Measurements from ENCODE around the gene LIMK1.
"Not testable (repeated sequence)": the region's sequence is repeated elsewhere in the genome, so short reads cannot be mapped to it uniquely, and the experiment has no call there.

The LIMK1 gene

DNA sequence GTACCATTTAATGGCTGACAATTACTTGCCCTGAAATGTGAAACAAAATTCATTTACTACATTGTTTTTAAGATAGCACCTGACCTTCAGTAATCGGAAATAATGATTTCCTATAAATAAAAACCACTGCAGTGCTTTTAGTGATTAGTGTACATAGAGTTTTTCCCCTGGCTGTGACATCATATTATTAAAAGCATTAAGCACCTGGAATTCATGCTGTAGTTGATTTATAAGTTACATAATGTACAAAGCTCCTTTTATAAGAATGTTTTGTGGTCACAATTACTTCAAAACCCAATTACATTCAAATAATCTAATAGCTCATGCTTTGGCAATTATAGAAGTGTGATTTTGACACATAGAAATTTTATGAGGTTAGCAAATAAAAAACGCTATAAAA is 46.3 kb downstream of the LIMK1 start:
- peak; percentile 81 for DNase-seq

DNA sequence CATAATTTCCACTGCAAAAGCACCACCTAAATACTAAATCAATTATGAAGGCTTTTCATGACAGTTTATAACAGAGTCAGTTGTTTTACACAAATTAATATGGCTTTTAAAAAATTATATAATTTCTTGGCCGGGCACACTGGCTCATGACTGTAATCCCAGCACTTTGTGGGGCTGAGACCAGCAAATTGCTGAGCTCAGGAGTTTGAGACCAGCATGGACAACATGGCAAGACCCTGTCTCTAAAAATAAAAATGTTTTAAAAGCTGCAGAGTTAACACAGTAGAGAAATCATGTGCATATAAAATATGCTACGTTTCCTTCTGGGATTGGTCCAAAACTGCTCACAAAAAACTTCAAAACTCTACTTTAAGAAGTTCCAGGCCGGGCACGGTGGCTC is 46.9 kb downstream of the LIMK1 start:
- DNase-seq: no peak

DNA sequence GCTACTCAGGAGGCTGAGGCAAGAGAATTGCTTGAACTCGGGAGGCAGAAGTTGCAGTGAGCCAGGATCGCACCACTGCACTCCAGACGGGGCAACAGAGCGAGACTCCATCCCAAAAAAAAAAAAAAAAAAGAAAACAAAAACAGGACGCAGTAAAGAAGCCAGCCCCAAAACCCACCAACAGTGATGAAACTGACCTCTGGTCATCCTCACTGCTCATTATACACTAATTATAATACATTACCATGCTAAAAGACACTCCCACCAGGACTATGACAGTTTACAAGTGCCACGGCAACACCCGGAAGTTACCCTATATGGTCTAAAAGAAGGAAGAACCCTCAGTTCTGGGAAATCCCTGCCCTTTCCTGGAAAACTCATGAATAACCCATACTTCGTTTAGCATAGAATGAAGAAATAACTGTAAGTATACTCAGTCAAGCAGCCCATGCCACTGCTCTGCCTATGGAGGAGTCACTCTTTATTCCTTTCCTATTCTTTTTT is 50.6 kb downstream of the LIMK1 start:
- DNase-seq: no peak

DNA sequence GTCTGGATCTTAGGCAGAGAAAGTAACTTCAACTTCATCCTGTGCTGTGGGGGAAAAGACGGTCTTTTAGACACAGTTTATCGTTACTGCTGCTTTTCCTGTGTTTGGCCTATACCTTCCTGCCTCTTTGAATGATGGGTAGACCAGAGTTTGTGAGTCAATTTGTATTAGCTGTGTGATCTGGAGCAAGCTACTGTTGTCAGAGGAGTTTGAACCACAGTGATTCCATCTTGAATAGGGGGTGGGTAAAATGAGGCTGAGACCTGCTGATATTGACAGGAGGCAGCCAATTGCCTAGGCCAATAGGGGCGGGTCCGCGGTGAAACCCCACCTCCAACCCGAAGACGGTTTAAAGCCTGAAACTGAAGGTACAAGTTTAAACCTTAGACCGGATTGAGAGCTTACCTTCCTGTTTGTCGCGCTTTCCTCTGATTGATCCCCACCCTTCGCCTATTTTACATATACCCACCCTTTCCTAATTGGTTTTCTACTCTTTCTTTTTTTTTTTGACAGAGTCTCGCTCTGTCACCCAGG is 54.8 kb downstream of the LIMK1 start:
- DNase-seq: no peak

DNA sequence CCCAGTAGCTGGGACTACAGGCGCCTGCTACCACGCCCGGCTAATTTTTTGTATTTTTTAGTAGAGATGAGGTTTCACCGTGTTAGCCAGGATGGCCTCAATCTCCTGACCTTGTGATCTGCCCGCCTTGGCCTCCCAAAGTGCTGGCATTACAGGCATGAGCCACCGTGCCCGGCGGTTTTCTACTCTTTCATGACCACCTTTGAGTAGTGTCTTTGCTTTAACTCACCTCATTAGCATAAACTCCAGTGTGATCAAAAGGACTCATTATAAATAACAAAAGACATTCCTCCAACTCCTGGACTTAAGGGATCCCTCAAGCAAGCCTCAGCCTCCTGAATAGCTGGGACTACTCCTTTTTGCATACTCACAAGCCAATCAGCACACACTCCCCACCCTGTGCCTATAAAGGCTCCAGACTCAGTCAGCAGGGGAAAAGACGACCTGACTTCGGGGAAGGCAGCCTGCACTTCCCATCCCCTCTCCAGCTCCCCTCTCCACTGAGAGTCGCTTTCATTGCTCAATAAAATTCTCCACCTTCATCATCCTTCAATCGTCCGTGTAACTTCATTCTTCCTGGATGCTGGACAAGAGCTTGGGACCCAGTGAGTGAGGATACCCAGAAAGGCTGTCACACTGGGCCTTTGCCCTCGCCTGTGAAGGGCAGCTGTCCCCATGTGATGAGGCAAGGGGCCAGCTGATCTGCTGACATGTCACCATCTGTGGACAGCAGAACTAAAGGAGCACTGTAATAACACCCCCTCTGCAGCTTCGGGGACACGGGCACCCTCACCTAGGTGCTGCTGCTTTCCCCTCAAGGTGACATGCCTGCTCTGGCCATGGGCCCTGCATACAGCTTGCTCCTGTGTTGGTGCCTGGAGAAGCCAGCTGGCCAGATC is 55.6 kb downstream of the LIMK1 start:
- DNase-seq: no peak

DNA sequence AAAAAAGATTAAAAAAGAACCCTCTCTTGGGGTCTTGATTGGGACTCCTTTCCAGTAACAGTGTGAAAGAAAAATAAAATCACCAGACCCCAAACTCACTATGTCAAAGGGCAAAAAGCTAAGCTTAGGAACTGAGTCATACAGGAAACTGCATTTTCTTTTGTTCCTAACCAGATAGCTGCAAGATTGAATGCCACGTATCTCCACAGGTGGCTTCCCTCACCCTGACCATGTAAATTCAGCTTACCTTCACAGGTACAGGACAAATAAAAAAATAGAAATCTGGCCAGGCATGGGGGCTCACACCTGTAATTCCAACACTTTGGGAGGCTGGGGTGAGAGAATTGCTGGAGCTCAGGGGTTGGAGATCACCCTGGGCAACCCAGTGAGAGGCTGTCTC is 58.1 kb downstream of the LIMK1 start:
- DNase-seq: no peak

DNA sequence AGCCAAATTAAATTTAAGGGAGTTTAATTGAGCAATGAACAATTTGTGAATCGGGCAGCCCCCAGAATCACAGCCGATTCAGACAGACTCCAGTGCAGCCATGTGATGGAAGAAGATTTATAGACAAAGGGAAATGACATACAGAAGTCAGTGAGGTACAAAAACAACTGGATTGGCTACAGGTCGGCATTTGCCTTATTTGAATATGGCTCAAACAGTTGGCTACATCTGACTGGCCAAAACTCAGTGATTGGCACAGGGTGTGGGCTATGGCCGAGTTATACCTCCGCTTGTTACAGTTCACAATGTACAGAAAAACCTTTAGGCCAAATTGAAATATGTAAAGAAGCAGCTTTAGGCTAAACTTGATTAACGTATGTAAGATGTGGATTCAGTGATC is 59.8 kb downstream of the LIMK1 start:
- DNase-seq: no peak

DNA sequence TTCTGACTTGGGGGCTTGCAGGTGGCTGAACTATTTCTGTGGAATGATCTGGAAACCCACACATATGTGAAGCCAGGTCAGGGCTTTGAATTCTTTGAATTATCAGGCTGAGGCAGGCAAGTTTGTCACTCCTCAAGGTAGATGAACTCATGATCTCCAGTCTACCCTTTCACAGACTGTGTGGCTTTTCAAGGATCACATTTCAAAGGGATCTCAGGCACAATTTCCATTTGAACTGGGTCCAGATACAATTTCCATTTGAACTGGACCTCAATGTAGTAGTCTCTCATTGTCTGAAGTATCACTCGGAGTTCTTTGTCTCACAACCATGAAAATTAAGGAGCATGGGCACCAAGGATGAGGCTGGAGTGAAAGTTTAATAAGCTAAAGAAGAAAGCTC is 64.9 kb downstream of the LIMK1 start:
- DNase-seq: no peak

DNA sequence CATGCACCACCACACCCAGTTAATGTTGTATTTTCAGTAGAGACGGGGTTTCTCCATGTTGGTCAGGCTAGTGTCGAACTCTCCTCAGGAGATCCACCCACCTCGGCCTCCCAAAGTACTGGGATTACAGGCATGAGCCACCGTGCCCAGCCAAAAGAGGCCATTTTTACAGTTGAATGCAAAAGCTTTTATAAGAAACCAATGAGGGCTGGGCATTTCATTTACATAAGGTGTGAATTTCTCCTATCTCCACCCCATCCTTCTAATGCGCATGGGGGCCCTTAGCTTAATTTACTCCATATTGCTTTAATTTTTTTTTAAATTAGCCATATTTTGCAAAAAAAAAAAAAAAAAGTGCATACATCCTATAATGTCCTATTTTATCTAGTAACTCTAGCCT is 65.5 kb downstream of the LIMK1 start:
- no peak for DNase-seq

DNA sequence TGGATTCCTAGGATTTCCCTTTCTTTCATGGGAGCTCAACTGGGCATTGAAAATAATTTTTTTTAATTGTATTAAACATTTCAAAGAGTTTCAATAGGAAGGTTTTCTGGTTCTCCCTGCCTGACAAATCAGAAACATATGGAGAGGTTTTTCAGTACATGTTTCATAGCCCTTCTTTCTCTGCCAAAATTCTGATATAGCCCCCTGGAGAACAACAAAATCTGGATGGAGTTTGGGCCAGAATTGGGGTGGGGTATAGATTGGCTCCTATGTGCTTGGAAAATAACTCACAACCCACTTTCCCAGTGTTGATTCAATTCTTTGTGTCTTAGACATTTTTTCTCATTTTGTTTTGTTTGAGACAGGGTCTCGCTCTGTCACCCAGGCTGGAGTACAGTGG is 66.0 kb downstream of the LIMK1 start:
- DNase-seq: no peak

DNA sequence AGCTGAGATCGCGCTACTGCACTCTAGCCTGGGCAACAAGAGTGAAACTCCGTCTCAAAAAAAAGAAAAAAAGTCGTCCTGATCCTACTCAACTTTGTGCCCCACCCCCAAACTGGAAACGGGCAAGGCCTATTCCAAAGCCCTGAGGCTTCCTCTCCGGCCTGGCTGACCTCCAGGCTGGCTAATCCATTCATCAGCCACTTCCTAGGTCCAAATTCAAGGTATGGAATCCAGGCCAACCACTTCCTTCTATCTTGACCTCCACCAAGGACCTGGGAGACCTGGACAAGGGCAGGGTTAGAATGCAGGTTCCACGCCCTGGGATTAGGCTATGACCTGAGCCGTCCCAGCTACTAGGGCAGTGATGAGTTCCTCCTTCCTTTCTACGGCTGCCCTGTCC is 70.1 kb downstream of the LIMK1 start:
- DNase-seq: no peak

DNA sequence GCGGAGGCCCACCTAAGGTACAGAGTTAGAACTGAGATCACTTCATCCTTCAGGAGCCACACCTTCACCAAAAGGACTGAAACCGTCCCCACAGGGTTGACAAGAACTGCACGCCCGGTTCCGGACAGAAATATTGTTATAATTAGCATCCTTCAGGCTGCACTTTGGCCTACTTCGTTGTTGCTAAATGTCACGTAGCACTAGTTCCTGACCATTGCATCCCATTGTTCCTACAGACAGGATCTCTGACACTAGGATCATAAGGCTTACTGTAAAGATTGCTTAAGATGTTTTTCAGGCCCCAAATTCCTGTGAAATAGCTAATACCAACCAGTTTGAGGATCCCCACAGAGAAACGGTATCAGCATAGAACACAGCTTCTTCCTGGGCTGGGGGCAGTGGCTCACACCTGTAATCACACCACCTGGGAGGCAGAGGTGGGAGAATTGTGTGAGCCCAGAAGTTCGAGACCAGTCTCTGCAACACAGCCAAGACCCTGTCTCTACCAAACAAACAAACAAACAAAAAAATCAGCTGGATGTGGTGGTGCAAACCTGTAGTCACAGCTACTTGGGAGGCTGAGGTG is 72.3 kb downstream of the LIMK1 start:
- no peak for DNase-seq

DNA sequence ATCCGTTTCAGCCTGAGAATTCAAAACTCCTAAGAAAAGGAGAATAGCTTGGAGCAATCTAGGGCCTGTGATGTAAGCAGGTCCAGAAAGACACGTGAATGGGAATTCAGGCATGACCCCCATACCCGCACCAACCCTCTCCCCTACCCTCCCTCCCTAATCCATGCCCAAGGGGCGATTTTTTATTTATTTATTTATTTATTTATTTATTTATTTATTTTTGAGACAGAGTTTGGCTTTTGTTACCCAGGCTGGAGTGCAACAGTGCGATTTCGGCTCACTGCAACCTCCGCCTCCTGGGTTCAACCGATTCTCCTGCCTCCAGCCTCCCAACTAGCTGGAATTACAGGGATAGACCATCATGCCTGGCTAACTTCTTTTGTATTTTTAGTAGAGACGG is 74.0 kb downstream of the LIMK1 start:
- DNase-seq: no peak

DNA sequence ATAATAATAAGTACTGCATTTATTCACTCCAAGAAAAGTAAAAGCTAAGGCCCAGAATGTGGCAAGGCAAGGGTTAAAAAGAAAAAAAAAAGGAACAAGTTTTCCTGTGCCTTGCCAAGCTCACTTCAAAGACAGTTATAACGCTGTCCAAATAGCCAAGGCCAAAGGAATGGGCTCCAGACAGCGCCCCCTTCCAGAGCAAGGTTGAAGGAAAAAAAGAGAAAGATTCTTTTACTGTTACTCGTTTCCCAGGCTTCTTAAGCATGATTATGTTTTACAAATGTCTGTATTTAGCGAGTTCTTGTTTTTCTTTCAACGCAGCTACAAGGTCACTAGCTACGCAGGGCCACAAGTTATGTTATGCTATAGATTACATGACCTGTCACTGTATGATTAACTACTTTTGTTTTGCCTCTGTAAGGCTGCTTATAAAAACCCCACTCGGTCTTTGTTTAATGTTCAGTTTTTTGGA is 81.4 kb downstream of the LIMK1 start:
- DNase-seq: no peak

DNA sequence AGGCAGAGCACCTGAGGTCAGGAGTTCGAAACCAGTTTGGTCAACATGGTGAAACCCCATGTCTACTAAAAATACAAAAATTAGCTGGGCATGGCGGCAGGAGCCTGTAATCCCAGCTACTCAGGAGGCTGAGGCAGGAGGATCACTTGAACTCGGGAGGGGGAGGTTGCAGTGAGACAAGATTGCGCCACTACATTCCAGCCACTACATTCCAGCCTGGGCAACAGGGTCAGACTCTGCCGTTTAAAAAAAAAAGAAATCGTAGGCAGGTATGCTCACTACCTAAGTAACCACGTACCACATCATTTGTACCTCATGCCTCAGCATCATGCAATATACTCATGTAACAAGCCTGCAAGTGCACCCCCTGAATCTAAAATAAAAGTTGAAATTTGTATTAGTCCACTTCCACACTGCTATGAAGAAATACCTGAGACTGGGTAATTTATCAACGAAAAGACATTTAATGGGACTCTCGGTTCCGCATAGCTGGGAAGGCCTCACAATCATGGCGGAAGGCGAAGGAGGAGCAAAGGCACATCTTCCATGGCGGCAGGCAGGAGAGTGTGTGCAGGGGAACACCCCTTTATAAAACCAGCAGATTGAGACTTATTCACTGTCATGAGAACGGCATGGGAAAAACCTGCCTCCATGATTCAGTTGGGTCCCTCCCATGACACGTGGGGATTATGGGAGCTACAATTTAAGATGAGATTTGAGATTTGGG is 82.4 kb downstream of the LIMK1 start:
- DNase-seq: no peak

DNA sequence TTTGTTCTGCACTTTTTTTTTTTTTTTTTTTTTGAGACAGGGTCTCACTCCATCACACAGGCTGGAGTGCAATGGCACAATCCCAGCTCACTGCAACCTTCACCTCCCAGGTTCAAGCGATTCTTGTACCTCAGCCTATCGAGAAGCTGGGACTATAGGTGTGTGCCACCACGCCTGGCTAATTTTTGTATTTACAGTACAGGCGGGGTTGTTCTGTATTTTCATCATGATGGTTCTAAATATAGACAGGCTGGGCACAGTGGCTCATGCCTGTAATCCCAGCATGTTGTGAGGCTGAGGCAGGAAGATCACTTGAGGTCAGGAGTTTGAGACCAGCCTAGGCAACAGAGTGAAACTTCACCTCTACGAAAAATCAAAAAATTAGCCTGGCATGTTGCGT is 83.7 kb downstream of the LIMK1 start:
- DNase-seq: not testable (repeated sequence)

Data from NCI-H1048 (cell line).